Tibial nerve (tissue), 4 donors: ENCODE measurements around the gene DNMT1. TPM values are rescaled to one million over a fixed set of nuclear protein-coding genes. Genes with fewer than 3 reads are reported as not detected.
A peak's percentile ranks its signal among the peaks of the same experiment; 100 is the strongest.

ENCODE experiments used
- DNase-seq, 2 donors: peaks; one replicate each; pipeline ENCODE4 v3.0.0-alpha.2; 2019; ENCODE audit warnings: low spot score in 2 of 2
- H3K27ac ChIP-seq, 4 donors: fragments of 200-600 bp; sonication (generic) in 3 of 4; one replicate each; pipeline ENCODE4 v1.5.1; 2017 to 2019; ENCODE audit warnings: mild to moderate bottlenecking in 1 of 4
- H3K27me3 ChIP-seq, 2 donors: fragments of 200-600 bp; sonication (generic) in 1 of 2; one replicate each; pipeline versions ENCODE4 v1.5.1 to v1.6.0; 2017 to 2019
- H3K36me3 ChIP-seq, 3 donors: fragments of 200-600 bp; sonication (generic); one replicate each; pipeline ENCODE4 v1.5.1; 2018 to 2019
- H3K4me1 ChIP-seq, 4 donors: fragments of 200-600 bp; sonication (generic) in 3 of 4; one replicate each; pipeline ENCODE4 v1.5.1; 2017 to 2019
- H3K4me3 ChIP-seq, 4 donors: fragments of 200-600 bp; sonication (generic) in 3 of 4; one replicate each; pipeline ENCODE4 v1.5.1; 2017 to 2019; ENCODE audit warnings: mild to moderate bottlenecking in 1 of 4, moderate library complexity in 1 of 4
- H3K9me3 ChIP-seq, 4 donors: fragments of 200-600 bp; sonication (generic) in 3 of 4; one replicate each; pipeline ENCODE4 v1.5.1; 2017 to 2019
- EP300 ChIP-seq, 2 donors: sonication (generic); formaldehyde crosslinking; IDR thresholded peaks; one replicate each; pipeline ENCODE4 v1.6.1; 2017; ENCODE audit warnings: antibody characterized with exemption in 2 of 2, mild to moderate bottlenecking in 1 of 2
- POLR2A ChIP-seq, 2 donors: fragments of 450-650 bp; IDR thresholded peaks; one replicate each; pipeline ENCODE4 v1.6.1; 2017; ENCODE audit warnings: antibody characterized with exemption in 2 of 2, mild to moderate bottlenecking in 2 of 2, moderate library complexity in 2 of 2
- WGBS, 2 donors: methylation state at CpG; one replicate each; pipeline ENCODE4 v1.1.5; 2018; 5-methylcytosine and 5-hydroxymethylcytosine counted together
- total RNA-seq, 4 donors: library from RNA; depleted of rRNA; stranded (reverse); fragments of >200 nt; gene quantifications; one replicate each; pipeline ENCODE4 v1.1.0, GENCODE V29; 2016
- TF ChIP-seq, protein P1 (sequence below), 5 experiments: fragments of 200-600 bp in 3 of 5; fragments of 450-650 bp in 2 of 5; sonication (generic) in 3 of 5; IDR thresholded peaks; one replicate each; pipeline ENCODE4 v1.5.1; 2016 to 2019; ENCODE audit warnings: antibody characterized with exemption in 5 of 5, mild to moderate bottlenecking in 3 of 5, moderate library complexity in 2 of 5

DNMT1 gene
- total RNA-seq, 4 donors from 2014 or later, result 48.2 to 72.9 (median 55.2) TPM

DNA sequence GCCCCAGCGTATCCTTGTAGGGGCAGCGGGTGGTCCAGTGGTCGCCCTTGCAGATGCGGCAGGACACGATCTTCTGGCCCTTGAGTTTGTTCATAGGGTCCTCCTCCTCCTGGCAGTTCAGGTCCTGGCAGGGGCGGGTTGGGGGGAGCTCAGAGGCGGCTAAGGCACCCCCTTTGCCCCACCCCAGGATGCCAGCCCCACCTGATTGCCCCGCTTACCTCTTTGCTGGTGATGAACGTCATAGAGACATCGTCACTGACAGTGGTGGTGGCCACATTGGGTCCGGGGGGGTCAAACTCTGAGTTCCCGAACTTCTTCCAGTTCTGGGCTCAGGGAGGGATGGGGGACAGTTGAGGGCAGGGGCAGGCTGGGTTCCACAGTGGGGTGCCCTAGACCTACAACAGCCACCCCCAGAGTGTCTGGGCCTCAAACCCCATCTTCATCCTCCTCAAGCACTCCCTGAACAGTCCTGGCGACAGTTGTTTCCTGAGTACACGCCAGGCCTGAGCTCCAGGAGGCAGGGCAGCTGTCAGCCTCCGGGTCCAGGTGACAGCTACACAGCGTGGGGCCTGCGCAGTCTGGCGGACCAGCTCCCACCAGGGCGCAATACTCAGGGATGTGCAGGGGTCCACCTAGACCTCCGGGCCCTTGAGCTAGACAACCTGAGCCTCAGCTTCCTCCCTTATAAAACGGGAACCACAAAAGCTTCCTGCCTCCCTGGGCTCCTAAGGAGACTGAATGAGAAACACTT is 77.7 kb downstream of the DNMT1 start:
- H3K27me3 ChIP-seq, result no peaks in the 10 kb centered on the region
- peaks cover 0 to 70% (median 19%) of the 10 kb centered on the region in 4 donors for H3K4me1 ChIP-seq
- H3K4me3 ChIP-seq, result no peak overlapping the region
- TF ChIP-seq, protein P1, sequence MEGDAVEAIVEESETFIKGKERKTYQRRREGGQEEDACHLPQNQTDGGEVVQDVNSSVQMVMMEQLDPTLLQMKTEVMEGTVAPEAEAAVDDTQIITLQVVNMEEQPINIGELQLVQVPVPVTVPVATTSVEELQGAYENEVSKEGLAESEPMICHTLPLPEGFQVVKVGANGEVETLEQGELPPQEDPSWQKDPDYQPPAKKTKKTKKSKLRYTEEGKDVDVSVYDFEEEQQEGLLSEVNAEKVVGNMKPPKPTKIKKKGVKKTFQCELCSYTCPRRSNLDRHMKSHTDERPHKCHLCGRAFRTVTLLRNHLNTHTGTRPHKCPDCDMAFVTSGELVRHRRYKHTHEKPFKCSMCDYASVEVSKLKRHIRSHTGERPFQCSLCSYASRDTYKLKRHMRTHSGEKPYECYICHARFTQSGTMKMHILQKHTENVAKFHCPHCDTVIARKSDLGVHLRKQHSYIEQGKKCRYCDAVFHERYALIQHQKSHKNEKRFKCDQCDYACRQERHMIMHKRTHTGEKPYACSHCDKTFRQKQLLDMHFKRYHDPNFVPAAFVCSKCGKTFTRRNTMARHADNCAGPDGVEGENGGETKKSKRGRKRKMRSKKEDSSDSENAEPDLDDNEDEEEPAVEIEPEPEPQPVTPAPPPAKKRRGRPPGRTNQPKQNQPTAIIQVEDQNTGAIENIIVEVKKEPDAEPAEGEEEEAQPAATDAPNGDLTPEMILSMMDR (IDR thresholded peaks at IDR 0.05), result no peak
- H3K27ac ChIP-seq, result no peak overlapping the region
- WGBS, 2 donors, result 85 to 86% methylated on average over 14 to 18 of the region's 21 CpGs
- no peaks in the 10 kb centered on the region for H3K9me3 ChIP-seq
- DNase-seq, result no peak
- peaks cover 6 to 63% (median 26%) of the 10 kb centered on the region in 3 donors for H3K36me3 ChIP-seq

DNA sequence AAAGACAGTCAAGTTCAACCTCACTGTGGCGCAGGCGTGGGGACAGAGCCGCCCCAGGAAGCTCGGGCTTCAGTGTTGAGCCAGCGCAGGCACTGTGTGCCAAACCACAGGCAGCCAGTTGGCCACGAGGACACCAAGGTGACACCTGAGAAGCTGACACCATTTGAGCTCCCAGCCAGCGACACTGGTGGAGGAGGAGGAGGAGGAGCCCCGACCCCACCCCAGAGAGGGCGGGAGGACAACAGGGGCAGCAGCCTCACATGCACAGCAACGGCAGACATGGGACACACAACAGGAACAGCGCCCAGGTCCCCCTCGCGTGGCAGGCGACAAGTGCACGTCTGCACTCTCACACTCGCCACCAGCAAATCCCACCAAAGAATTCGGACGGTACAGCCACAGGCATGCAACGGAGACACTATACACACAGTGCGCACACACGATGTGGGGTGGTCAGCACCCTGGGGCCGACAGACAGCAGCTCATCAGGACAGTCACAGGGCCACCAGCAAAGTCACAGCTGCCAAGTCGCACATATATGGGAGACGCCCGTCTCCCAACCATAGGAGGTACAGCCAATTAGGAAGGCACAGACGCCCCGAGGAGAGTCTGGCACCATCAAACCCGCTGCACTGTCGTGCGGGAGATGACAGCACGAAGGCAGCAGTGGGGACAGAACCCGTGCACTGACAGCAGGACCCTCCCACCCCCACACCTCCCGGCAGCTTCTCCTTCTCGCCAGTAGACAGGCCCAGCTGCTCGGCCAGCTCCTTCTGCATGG is 78.5 kb downstream of the DNMT1 start:
- peaks cover 0 to 63% (median 17%) of the 10 kb centered on the region in 4 donors for H3K4me1 ChIP-seq
- H3K27me3 ChIP-seq, result no peaks in the 10 kb centered on the region
- no peak overlapping the region for H3K4me3 ChIP-seq
- 85 to 89% methylated on average over 26 to 30 of the region's 35 CpGs for WGBS, 2 donors
- no peak for DNase-seq
- peaks cover 6 to 70% (median 26%) of the 10 kb centered on the region in 3 donors for H3K36me3 ChIP-seq
- TF ChIP-seq, protein P1 (IDR thresholded peaks at IDR 0.05), result no peak
- TF ChIP-seq EP300 (IDR thresholded peaks at IDR 0.05), result no peak
- TF ChIP-seq POLR2A (IDR thresholded peaks at IDR 0.05), result no peak
- H3K9me3 ChIP-seq, result no peaks in the 10 kb centered on the region
- H3K27ac ChIP-seq, result no peak overlapping the region

DNA sequence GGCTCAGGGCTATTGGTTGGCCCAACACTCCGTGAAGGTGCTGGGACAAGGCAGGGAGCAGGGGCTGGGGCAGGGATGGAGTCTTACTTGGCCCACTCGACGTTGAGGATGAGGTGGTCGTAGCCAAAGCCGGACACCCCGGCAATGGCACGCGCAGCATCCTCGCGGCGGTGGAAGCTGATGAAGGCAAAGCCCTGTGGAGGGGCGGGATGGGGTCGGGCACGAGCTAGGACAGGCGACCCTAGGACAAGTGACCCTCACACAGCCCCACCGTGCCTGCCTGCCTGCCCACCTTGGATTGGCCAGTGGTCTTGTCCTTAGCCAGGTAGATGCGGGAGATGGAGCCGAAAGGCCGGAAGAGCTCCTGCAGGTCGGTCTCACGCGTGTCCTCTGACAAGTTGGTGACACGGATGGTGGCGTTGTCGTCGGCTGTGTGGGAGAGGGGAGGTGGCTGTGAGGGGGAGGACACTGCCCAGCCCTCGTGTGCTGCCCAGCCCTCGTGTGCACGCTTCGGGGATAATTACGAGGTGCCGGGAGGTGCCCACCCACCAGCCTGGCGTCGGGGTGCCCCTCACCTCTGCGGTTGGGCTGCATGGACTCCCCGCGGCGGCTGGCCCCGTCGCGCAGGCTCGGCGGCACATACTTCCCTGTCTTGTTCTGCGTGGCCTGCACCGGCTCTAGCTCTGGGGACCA is 79.2 kb downstream of the DNMT1 start:
- Histone ChIP-seq H3K4me3 (no peak overlapping the region), H3K9me3 (no peaks in the 10 kb centered on the region), H3K36me3 (peaks cover 6 to 78% (median 33%) of the 10 kb centered on the region in 3 donors), H3K27me3 (no peaks in the 10 kb centered on the region), H3K27ac (no peak overlapping the region), H3K4me1 (peaks cover 0 to 55% (median 17%) of the 10 kb centered on the region in 4 donors)
- 82 to 86% methylated on average over 39 to 45 of the region's 45 CpGs for WGBS, 2 donors
- no peak for DNase-seq
- TF ChIP-seq EP300 (IDR thresholded peaks at IDR 0.05), result no peak
- TF ChIP-seq, protein P1 (IDR thresholded peaks at IDR 0.05), result no peak
- no peak for TF ChIP-seq POLR2A (IDR thresholded peaks at IDR 0.05)

DNA sequence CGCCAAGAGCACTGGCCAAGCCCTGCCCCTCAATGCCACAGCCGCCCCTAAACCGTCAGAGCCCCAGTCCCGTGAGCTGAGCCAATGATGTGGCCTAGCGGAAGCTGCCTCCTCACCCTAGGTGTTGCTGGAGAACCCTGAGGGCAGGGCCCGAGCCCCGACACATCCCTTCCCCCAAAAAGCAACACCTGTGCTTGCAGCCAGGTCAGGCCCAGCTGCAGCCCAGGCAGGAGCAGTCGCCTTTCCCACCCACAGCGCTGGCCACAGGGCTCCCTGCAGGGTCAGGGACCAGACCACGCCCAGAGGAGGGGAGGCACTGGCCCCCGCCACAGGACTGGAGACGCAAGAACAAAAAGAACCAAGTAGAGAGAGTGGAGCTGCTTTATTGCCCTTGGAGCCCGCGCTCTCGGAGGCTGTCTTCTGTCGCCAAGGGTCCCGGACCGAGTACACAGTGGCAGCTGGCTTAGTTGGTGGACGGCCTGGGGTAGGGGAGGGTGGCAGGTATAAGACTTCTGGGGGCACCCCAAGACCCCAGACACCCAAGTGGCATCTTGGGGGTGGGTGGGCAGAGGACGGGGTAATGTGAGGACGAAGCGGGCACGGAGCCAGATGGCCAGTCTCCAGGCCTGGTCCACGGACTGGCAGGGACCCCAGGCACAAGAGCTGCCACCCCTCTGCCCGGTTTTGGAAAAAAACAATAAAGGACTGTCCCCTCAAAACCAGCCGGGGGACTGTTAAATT is 79.9 kb downstream of the DNMT1 start:
- Histone ChIP-seq H3K4me1 (peaks cover 0 to 48% (median 15%) of the 10 kb centered on the region in 4 donors), H3K27ac (no peak overlapping the region), H3K27me3 (no peaks in the 10 kb centered on the region), H3K36me3 (peaks cover 8 to 85% (median 40%) of the 10 kb centered on the region in 3 donors), H3K9me3 (no peaks in the 10 kb centered on the region), H3K4me3 (no peak overlapping the region)
- WGBS, 2 donors, result 64 to 69% methylated on average over 21 to 24 of the region's 26 CpGs
- TF ChIP-seq POLR2A (IDR thresholded peaks at IDR 0.05), result no peak
- TF ChIP-seq EP300 (IDR thresholded peaks at IDR 0.05), result peak in 1 of 2 donors; percentile 3
- TF ChIP-seq, protein P1 (IDR thresholded peaks at IDR 0.05), result no peak
- no peak for DNase-seq
